Measurements from ENCODE around the gene COTL1. TPM values are rescaled to one million over a fixed set of nuclear protein-coding genes. Genes with fewer than 3 reads are reported as not detected.

The COTL1 gene
- total and polyA plus RNA-seq, 12 donors = 6.4 to 72.9 (median 9.7) TPM

DNA sequence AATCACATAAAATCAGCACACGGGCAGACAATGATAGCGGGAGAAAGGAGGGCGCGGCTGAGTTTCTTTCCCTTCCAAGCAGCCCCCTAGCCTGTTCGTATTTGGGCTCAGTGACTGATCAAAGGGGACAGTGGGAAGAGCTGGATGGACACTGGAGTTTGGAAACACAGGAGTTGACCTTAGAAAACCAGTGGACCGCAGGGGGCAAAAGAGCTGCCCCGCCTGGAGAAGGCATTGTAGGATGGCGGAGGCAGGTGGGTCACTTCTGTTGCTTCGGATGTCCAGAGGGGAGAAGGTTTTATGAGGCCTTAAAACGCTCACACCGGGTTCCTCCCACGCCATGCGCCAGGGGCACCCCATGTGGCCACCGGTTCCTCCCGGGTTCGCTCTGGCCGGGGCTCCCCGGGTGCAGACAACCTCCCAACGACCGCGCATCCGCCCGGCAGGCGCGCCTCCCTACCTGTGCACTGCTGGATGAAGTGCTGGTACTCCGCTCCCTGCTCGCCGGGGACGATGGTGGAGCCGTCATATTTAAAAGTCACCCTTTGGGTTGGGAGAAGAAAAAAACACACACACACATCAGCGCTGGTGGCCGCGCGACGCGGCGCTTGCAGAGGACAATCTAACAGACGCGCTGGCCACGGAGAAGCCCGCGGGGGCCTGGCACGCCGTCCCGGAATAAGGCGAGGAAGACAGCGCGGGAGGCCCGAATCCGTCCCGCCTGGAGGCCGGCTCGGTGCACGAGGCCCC is 662 bp downstream of the COTL1 start:
- H3K4me1 ChIP-seq = peaks cover 3 to 69% (median 15%) of the 10 kb centered on the region in 9 donors
- WGBS, 2 donors = 3 to 4% methylated on average over 54 of the region's 54 CpGs
- intact Hi-C loops (cut with DNase I) = loop anchor here in 3 of 10 donors (5.0 to 10.0 kb wide), 3 partner anchors 90 to 332 kb away; no protein-coding TSS in a partner anchor
- peak overlapping the region; percentile 52 to 95 (median 72) for H3K4me3 ChIP-seq
- peak overlapping the region in 9 of 10 donors; percentile 1 to 90 (median 58) for H3K27ac ChIP-seq
- peaks cover 0 to 28% (median 0%) of the 10 kb centered on the region in 9 donors for H3K36me3 ChIP-seq
- peak in 5 of 8 donors; percentile 2 to 47 (median 16) for ATAC-seq
- DNase-seq = peak in 1 of 2 donors; percentile 37
- H3K27me3 ChIP-seq = peaks cover 0 to 16% (median 0%) of the 10 kb centered on the region in 7 donors
- H3K9me3 ChIP-seq = no peaks in the 10 kb centered on the region
- TF ChIP-seq, protein P1, sequence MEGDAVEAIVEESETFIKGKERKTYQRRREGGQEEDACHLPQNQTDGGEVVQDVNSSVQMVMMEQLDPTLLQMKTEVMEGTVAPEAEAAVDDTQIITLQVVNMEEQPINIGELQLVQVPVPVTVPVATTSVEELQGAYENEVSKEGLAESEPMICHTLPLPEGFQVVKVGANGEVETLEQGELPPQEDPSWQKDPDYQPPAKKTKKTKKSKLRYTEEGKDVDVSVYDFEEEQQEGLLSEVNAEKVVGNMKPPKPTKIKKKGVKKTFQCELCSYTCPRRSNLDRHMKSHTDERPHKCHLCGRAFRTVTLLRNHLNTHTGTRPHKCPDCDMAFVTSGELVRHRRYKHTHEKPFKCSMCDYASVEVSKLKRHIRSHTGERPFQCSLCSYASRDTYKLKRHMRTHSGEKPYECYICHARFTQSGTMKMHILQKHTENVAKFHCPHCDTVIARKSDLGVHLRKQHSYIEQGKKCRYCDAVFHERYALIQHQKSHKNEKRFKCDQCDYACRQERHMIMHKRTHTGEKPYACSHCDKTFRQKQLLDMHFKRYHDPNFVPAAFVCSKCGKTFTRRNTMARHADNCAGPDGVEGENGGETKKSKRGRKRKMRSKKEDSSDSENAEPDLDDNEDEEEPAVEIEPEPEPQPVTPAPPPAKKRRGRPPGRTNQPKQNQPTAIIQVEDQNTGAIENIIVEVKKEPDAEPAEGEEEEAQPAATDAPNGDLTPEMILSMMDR (IDR thresholded peaks at IDR 0.05) = no peak

DNA sequence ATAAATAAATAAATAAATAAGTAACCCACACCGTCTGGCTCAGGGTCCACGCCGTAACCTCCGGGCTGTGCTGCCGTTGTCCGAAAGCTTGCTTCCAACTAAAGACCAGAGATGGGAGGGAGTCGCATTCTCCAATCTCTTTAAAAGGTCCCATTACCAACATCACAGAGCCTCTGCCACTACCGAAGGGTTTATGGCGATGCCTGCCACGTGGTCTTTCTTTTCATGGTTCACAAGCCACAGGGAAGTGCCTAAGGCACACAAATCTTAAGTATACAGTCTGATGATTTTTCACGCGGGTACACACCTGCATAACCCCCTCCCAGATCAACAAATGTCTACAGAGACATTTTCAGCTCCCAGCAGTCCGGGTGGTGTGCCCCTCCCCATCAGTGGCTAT is 1.4 kb downstream of the COTL1 start:
- no peaks in the 10 kb centered on the region for H3K9me3 ChIP-seq
- H3K4me3 ChIP-seq = peak overlapping the region in 8 of 10 donors; percentile 58 to 95 (median 74)
- peaks cover 3 to 72% (median 18%) of the 10 kb centered on the region in 9 donors for H3K4me1 ChIP-seq
- TF ChIP-seq, protein P1 (IDR thresholded peaks at IDR 0.05) = no peak
- peaks cover 0 to 16% (median 0%) of the 10 kb centered on the region in 7 donors for H3K27me3 ChIP-seq
- intact Hi-C loops (cut with DNase I) = loop anchor here in 3 of 10 donors (5.0 to 10.0 kb wide), 3 partner anchors 89 to 332 kb away; no protein-coding TSS in a partner anchor
- 52 to 63% methylated on average over 13 of the region's 13 CpGs for WGBS, 2 donors
- ATAC-seq = no peak
- H3K36me3 ChIP-seq = peaks cover 0 to 35% (median 0%) of the 10 kb centered on the region in 9 donors
- H3K27ac ChIP-seq = peak overlapping the region in 1 of 10 donors; percentile 90
- no peak for DNase-seq

DNA sequence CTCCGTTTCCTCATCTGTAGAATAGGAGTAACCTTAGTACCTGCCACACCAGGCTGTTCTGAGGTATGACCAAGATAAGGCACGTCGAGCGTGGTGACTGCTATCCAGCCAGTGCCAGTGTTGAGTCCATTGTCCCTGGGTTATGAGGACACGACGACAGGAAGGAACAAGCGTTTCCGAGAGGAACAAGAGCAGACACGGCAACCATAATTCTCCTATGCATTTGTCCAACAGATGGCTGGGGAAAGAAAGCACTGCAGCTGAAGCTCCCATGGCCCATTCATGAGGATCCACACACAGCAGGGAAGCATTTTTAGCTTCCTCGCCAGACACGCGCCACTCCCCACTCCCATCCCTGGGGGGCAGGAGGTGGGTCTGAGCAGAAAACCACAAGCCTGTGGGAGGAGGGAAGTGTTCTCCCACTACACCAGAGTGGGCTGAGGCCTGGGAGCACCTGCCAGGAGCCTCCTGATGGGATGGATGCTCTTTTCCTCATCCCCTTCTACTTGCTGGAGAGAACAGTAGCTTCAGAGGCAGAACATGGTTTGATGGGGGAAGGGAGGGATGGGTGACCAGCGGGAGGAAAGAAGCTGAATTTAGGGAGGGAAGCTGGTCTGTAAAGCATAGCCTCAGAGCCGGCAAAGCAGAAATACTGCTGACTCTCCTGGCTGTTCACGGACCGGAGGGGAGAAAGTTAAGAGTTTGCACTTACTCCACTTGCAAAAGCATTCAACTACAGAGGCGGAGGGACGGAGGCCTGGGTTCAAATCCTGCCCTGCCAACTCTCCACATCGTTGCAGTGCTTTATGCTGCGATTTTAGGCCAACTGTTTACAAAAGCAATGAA is 2.7 kb downstream of the COTL1 start:
- Histone ChIP-seq H3K27me3 (peaks cover 0 to 16% (median 0%) of the 10 kb centered on the region in 7 donors), H3K4me1 (peaks cover 3 to 84% (median 19%) of the 10 kb centered on the region in 9 donors), H3K9me3 (peaks cover 0 to 3% (median 0%) of the 10 kb centered on the region in 11 donors), H3K36me3 (peaks cover 0 to 38% (median 0%) of the 10 kb centered on the region in 9 donors), H3K4me3 (peak overlapping the region in 3 of 10 donors; percentile 3 to 95 (median 15)), H3K27ac (peak overlapping the region in 1 of 10 donors; percentile 13)
- ATAC-seq = no peak
- TF ChIP-seq, protein P1 (IDR thresholded peaks at IDR 0.05) = no peak
- WGBS, 2 donors = 77 to 83% methylated on average over 20 of the region's 20 CpGs
- intact Hi-C loops (cut with DNase I) = loop anchor here in 3 of 10 donors (5.0 to 10.0 kb wide), 3 partner anchors 88 to 330 kb away; no protein-coding TSS in a partner anchor
- DNase-seq = no peak

DNA sequence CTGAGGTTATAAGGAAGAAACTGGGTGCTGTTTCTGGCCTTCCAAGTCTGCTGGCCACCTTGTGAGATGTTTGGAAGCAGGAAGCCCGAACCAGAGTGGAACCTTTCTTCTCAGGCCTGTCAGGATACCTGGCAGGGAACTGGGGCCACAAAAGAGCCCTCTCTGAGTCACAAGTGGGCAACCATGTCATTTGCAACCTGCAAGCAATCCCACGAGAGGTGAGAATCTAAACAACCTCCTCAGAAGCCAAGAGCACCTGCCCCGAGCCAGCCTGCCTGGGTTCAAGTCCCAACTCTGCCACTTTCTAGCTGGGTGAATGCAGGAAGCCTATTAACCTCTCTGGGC is 3.3 kb downstream of the COTL1 start:
- H3K36me3 ChIP-seq = peaks cover 0 to 43% (median 0%) of the 10 kb centered on the region in 9 donors
- intact Hi-C loops (cut with DNase I) = loop anchor here in 1 of 10 donors (10.0 kb wide), 1 partner anchor 330 kb away; no protein-coding TSS in a partner anchor
- ATAC-seq (no peak), DNase-seq (no peak)
- peak overlapping the region in 1 of 10 donors; percentile 95 for H3K4me3 ChIP-seq
- H3K4me1 ChIP-seq = peaks cover 3 to 90% (median 19%) of the 10 kb centered on the region in 9 donors
- TF ChIP-seq, protein P1 (IDR thresholded peaks at IDR 0.05) = no peak
- peaks cover 0 to 8% (median 0%) of the 10 kb centered on the region in 11 donors for H3K9me3 ChIP-seq
- WGBS, 2 donors = 89 to 92% methylated on average over 3 of the region's 3 CpGs
- H3K27me3 ChIP-seq = peaks cover 0 to 16% (median 0%) of the 10 kb centered on the region in 7 donors
- H3K27ac ChIP-seq = peak overlapping the region in 1 of 10 donors; percentile 13

Measured in heart right ventricle (tissue), 16 donors.